Muscle of leg (tissue), 11 donors: ENCODE data around the gene GABRR3. TPM values are rescaled to one million over a fixed set of nuclear protein-coding genes. Genes with fewer than 3 reads are reported as not detected.
A peak's percentile ranks its signal among the peaks of the same experiment; 100 is the strongest.

Experiments used
- DNase-seq: peaks from one replicate; pipeline ENCODE4 v3.0.0; 2013
- H3K27ac ChIP-seq: one replicate; pipeline ENCODE4 v1.5.1; 2013; ENCODE audit warnings: mild to moderate bottlenecking, low read length, control low read depth
- H3K27me3 ChIP-seq: one replicate; pipeline ENCODE4 v1.6.1; 2013; ENCODE audit warnings: low read length; ENCODE audit not compliant: control insufficient read depth, insufficient read depth
- H3K36me3 ChIP-seq: one replicate; pipeline ENCODE4 v1.6.1; 2013; ENCODE audit warnings: low read length; ENCODE audit not compliant: control insufficient read depth, insufficient read depth
- H3K4me1 ChIP-seq: one replicate; pipeline ENCODE4 v1.6.1; 2013; ENCODE audit warnings: low read length; ENCODE audit not compliant: control insufficient read depth, insufficient read depth
- H3K4me3 ChIP-seq: one replicate; pipeline ENCODE4 v1.5.1; 2013; ENCODE audit warnings: low read length, control low read depth
- H3K9me3 ChIP-seq: replicated peaks from 2 replicates; pipeline ENCODE4 v1.6.1; 2013; ENCODE audit warnings: low read depth, low read length; ENCODE audit not compliant: control insufficient read depth
- WGBS: methylation state at CpG from one replicate; pipeline ENCODE4 v1.1.5; 2013; ENCODE audit warnings: missing lambda C conversion rate; ENCODE audit not compliant: insufficient coverage; 5-methylcytosine and 5-hydroxymethylcytosine counted together
- polyA plus RNA-seq, 8 donors: library from polyadenylated mRNA; unstranded; fragments of 120-200 nt; gene quantifications; one replicate each; pipeline versions ENCODE4 v1.2.1 to v1.2.3, GENCODE V29; 2013; ENCODE audit warnings: inconsistent platforms in 1 of 8, low replicate concordance in 1 of 8; ENCODE audit not compliant: insufficient read length in 8 of 8, insufficient read depth in 1 of 8
- total RNA-seq: library from RNA; stranded (reverse); fragments of 120-200 nt; gene quantifications from one replicate; pipeline ENCODE4 v1.2.4, GENCODE V29; 2013

Gene GABRR3
- total and polyA plus RNA-seq, 9 donors = not detected

- Histone ChIP-seq H3K36me3 (no peaks in the 10 kb centered on the region), H3K4me3 (no peak overlapping the region), H3K9me3 (no peaks in the 10 kb centered on the region), H3K27me3 (no peaks in the 10 kb centered on the region), H3K4me1 (no peaks in the 10 kb centered on the region), H3K27ac (no peak overlapping the region)
- DNase-seq = no peak
- 94% methylated on average over 3 of the region's 7 CpGs for WGBS
These were observed 24.8 kb downstream of the GABRR3 start for GRCh38 chr3:98010194-98010882.

- Histone ChIP-seq H3K27ac (no peak overlapping the region), H3K9me3 (no peaks in the 10 kb centered on the region), H3K36me3 (no peaks in the 10 kb centered on the region), H3K4me1 (no peaks in the 10 kb centered on the region), H3K4me3 (no peak overlapping the region), H3K27me3 (no peaks in the 10 kb centered on the region)
- peak; percentile 75 for DNase-seq
- no CpG with 5 or more reads among the region's 2 CpGs for WGBS
These were observed 26.3 kb downstream of the GABRR3 start for GRCh38 chr3:98008855-98009254.

GRCh38 chr3:98005438-98005837, 29.7 kb downstream of the GABRR3 start:
- DNase-seq = no peak
- Histone ChIP-seq H3K4me1 (no peaks in the 10 kb centered on the region), H3K9me3 (no peaks in the 10 kb centered on the region), H3K27me3 (no peaks in the 10 kb centered on the region), H3K27ac (no peak overlapping the region), H3K4me3 (no peak overlapping the region), H3K36me3 (no peaks in the 10 kb centered on the region)
- WGBS = no CpG with 5 or more reads among the region's 2 CpGs

- Histone ChIP-seq H3K4me1 (no peaks in the 10 kb centered on the region), H3K27me3 (no peaks in the 10 kb centered on the region), H3K4me3 (no peak overlapping the region), H3K27ac (no peak overlapping the region), H3K9me3 (no peaks in the 10 kb centered on the region), H3K36me3 (no peaks in the 10 kb centered on the region)
- no peak for DNase-seq
- WGBS = no CpG with 5 or more reads among the region's 3 CpGs
These were observed 30.4 kb downstream of the GABRR3 start for GRCh38 chr3:98004721-98005120.

- 60% methylated on average over 1 of the region's 2 CpGs for WGBS
- H3K9me3 ChIP-seq = no peaks in the 10 kb centered on the region
These were observed 31.7 kb downstream of the GABRR3 start for GRCh38 chr3:98003306-98003969.

GRCh38 chr3:98002717-98003116, 32.4 kb downstream of the GABRR3 start:
- no peaks in the 10 kb centered on the region for H3K27me3 ChIP-seq
- WGBS = 50% methylated on average over 1 of the region's 1 CpG
- no peak overlapping the region for H3K4me3 ChIP-seq
- H3K4me1 ChIP-seq = no peaks in the 10 kb centered on the region
- peak; percentile 36 for DNase-seq
- no peak overlapping the region for H3K27ac ChIP-seq
- H3K9me3 ChIP-seq = no peaks in the 10 kb centered on the region
- H3K36me3 ChIP-seq = no peaks in the 10 kb centered on the region

More at GRCh38 chr3:98003306-98003969, 31.7 kb downstream of the GABRR3 start:
- H3K4me1 ChIP-seq = no peaks in the 10 kb centered on the region
- H3K36me3 ChIP-seq = no peaks in the 10 kb centered on the region
- no peaks in the 10 kb centered on the region for H3K27me3 ChIP-seq
- DNase-seq = no peak
- H3K4me3 ChIP-seq = no peak overlapping the region
- no peak overlapping the region for H3K27ac ChIP-seq

- Histone ChIP-seq H3K4me1 (no peaks in the 10 kb centered on the region), H3K9me3 (no peaks in the 10 kb centered on the region), H3K4me3 (no peak overlapping the region), H3K27ac (no peak overlapping the region), H3K27me3 (no peaks in the 10 kb centered on the region), H3K36me3 (no peaks in the 10 kb centered on the region)
- WGBS = no CpG with 5 or more reads among the region's 1 CpG
- no peak for DNase-seq
These were observed 35.1 kb downstream of the GABRR3 start for GRCh38 chr3:97999994-98000393.

- Histone ChIP-seq H3K4me1 (no peaks in the 10 kb centered on the region), H3K36me3 (no peaks in the 10 kb centered on the region), H3K9me3 (no peaks in the 10 kb centered on the region), H3K27ac (no peak overlapping the region), H3K27me3 (no peaks in the 10 kb centered on the region), H3K4me3 (no peak overlapping the region)
- no CpG with 5 or more reads among the region's 5 CpGs for WGBS
- no peak for DNase-seq
These were observed 36.0 kb downstream of the GABRR3 start for GRCh38 chr3:97999103-97999502.

GRCh38 chr3:97996988-97997387, 38.1 kb downstream of the GABRR3 start:
- no peak overlapping the region for H3K4me3 ChIP-seq
- no peak overlapping the region for H3K27ac ChIP-seq
- H3K9me3 ChIP-seq = no peaks in the 10 kb centered on the region
- no peak for DNase-seq
- H3K27me3 ChIP-seq = no peaks in the 10 kb centered on the region
- WGBS = 83% methylated on average over 1 of the region's 4 CpGs
- no peaks in the 10 kb centered on the region for H3K4me1 ChIP-seq
- no peaks in the 10 kb centered on the region for H3K36me3 ChIP-seq

GRCh38 chr3:97994328-97994945, 40.7 kb downstream of the GABRR3 start:
- Histone ChIP-seq H3K9me3 (no peaks in the 10 kb centered on the region), H3K4me3 (no peak overlapping the region), H3K27me3 (no peaks in the 10 kb centered on the region), H3K36me3 (no peaks in the 10 kb centered on the region), H3K27ac (no peak overlapping the region), H3K4me1 (no peaks in the 10 kb centered on the region)
- no CpG with 5 or more reads among the region's 2 CpGs for WGBS
- DNase-seq = no peak
